HCT116 (cell line): Measurements from ENCODE around the gene DEPDC7. TPM values are rescaled to one million over a fixed set of nuclear protein-coding genes. Genes with fewer than 3 reads are reported as not detected.

Experiments used
- ATAC-seq: fragments of 200-7000 bp; cut with Tn5 transposase; 2 replicates; pipeline ENCODE4 v1.9.1; 2020; ENCODE audit warnings: mild to moderate bottlenecking, moderate library complexity
- BruUV-seq: library from RNA; stranded (reverse); fragments of 400-500 nt; replicated peaks from 2 replicates; lab custom pipeline; 2021; lab: Mats Ljungman, UMichigan
- CTCF ChIA-PET: fragments of 300-600 bp; sonication (Branson Sonifier 250); formaldehyde crosslinking; loops from one replicate; lab custom pipeline; 2021; ENCODE audit warnings: antibody characterized with exemption; lab: Charles Lee
- POLR2A ChIA-PET: fragments of 300-600, 350-600 bp; sonication (Branson Sonifier 250); formaldehyde crosslinking; loops from one replicate; lab custom pipeline; 2021; ENCODE audit warnings: antibody characterized with exemption; lab: Charles Lee
- RAD21 ChIA-PET, 2 experiments: fragments of 300-600 bp; sonication (Branson Sonifier 250); formaldehyde crosslinking; loops; one replicate each; lab custom pipeline; 2023; ENCODE audit warnings: low total read pairs in 2 of 2; ENCODE audit not compliant: uncharacterized antibody in 2 of 2, unreplicated experiment in 2 of 2, low non-redundant PET in 1 of 2; lab: Charles Lee
- DNase-seq: peaks from one replicate; pipeline ENCODE4 v3.0.0-alpha.2; 2010; ENCODE audit warnings: low read depth, low spot score
- H2AFZ ChIP-seq: fragments of 200-600 bp; shearing (Covaris generic), sonication (generic); 2 replicates; pipeline ENCODE4 v1.6.1; 2017; ENCODE audit warnings: low read depth, mixed run types, mixed read lengths, antibody characterized with exemption, low read length; ENCODE audit not compliant: poor library complexity, severe bottlenecking
- H3K27ac ChIP-seq: 2 replicates; pipeline ENCODE4 v1.5.1; 2012; ENCODE audit warnings: low read depth, low read length
- H3K27me3 ChIP-seq: fragments of 200-600 bp; sonication (generic); 2 replicates; pipeline ENCODE4 v1.6.1; 2016; ENCODE audit warnings: mixed run types, low read length, mixed read lengths; ENCODE audit not compliant: insufficient read depth
- H3K36me3 ChIP-seq, 2 experiments: fragments of 200-500 bp in 1 of 2; fragments of 200-600 bp in 1 of 2; sonication (Bioruptor generic) in 1 of 2; sonication (generic) in 1 of 2; 2 replicates each; pipeline versions ENCODE4 v1.5.1 to v1.6.1; 2014 to 2016; ENCODE audit warnings: low read length in 2 of 2, inconsistent platforms in 1 of 2, mixed read lengths in 1 of 2, mixed run types in 1 of 2; ENCODE audit not compliant: insufficient read depth in 2 of 2, control insufficient read depth in 1 of 2
- H3K4me1 ChIP-seq, 2 experiments: fragments of 200-600 bp in 1 of 2; sonication (generic) in 1 of 2; 2 replicates each; pipeline versions ENCODE4 v1.5.1 to v1.6.1; 2012 to 2017; ENCODE audit warnings: low read length in 2 of 2, inconsistent platforms in 1 of 2, mild to moderate bottlenecking in 1 of 2, mixed read lengths in 1 of 2, mixed run types in 1 of 2, moderate library complexity in 1 of 2; ENCODE audit not compliant: insufficient read depth in 2 of 2, control insufficient read depth in 1 of 2
- H3K4me2 ChIP-seq: fragments of 200-600 bp; sonication (generic); 2 replicates; pipeline ENCODE4 v1.6.1; 2017; ENCODE audit warnings: mixed run types, low read length, mixed read lengths
- H3K4me3 ChIP-seq, 2 experiments: fragments of 200-600 bp in 1 of 2; sonication (generic) in 1 of 2; replicated peaks in 1 of 2; 2 replicates each; pipeline ENCODE4 v1.5.1; 2011 to 2016; ENCODE audit warnings: low read length in 2 of 2, control low read depth in 1 of 2, low read depth in 1 of 2, mild to moderate bottlenecking in 1 of 2, mixed read lengths in 1 of 2, mixed run types in 1 of 2
- H3K79me2 ChIP-seq: fragments of 200-600 bp; sonication (generic); 2 replicates; pipeline ENCODE4 v1.6.1; 2017; ENCODE audit warnings: mild to moderate bottlenecking, mixed run types, low read length, moderate library complexity, mixed read lengths; ENCODE audit not compliant: insufficient read depth
- H3K9ac ChIP-seq: fragments of 200-600 bp; sonication (generic); 2 replicates; pipeline ENCODE4 v1.6.1; 2016; ENCODE audit warnings: low read length, mixed read lengths
- H3K9me2 ChIP-seq: fragments of 200-600 bp; sonication (generic), shearing (Covaris generic); 2 replicates; pipeline ENCODE4 v1.6.1; 2017; ENCODE audit warnings: mixed run types, mild to moderate bottlenecking, moderate library complexity; ENCODE audit not compliant: insufficient read depth
- H3K9me3 ChIP-seq, 2 experiments: fragments of 200-500 bp in 1 of 2; fragments of 200-600 bp in 1 of 2; sonication (Bioruptor generic) in 1 of 2; sonication (generic) in 1 of 2; 2 replicates each; pipeline ENCODE4 v1.6.1; 2014 to 2017; ENCODE audit warnings: low read length in 2 of 2, mixed read lengths in 2 of 2, inconsistent platforms in 1 of 2, low read depth in 1 of 2, mild to moderate bottlenecking in 1 of 2, mixed run types in 1 of 2, moderate library complexity in 1 of 2; ENCODE audit not compliant: control insufficient read depth in 1 of 2, insufficient read depth in 1 of 2
- H4K20me1 ChIP-seq: fragments of 200-600 bp; sonication (generic), shearing (Covaris generic); 2 replicates; pipeline ENCODE4 v1.6.1; 2017; ENCODE audit warnings: mixed run types, mild to moderate bottlenecking, moderate library complexity; ENCODE audit not compliant: insufficient read depth
- CBX3 ChIP-seq: IDR thresholded peaks from 2 replicates; pipeline ENCODE4 v1.6.1; 2012; ENCODE audit warnings: low read depth
- ELF1 ChIP-seq: IDR thresholded peaks from 2 replicates; pipeline ENCODE4 v1.6.1; 2012; ENCODE audit warnings: low read depth, borderline replicate concordance
- EZH2 ChIP-seq: fragments of 200-600 bp; sonication (generic); IDR thresholded peaks from 2 replicates; pipeline ENCODE4 v1.6.1; 2017; ENCODE audit warnings: antibody characterized with exemption, mixed run types
- POLR2AphosphoS5 ChIP-seq: IDR thresholded peaks from 2 replicates; pipeline ENCODE4 v1.6.1; 2011; ENCODE audit warnings: mild to moderate bottlenecking, low read depth, low read length, moderate library complexity
- SRF ChIP-seq: IDR thresholded peaks from 2 replicates; pipeline ENCODE4 v1.6.1; 2012; ENCODE audit warnings: low read depth
- intact Hi-C: fragments of 100-400 bp; cut with micrococcal nuclease; formaldehyde crosslinking; loops from 2 replicates; pipeline ENCODE4 v1.10.0; 2022
- total RNA-seq: library from RNA; stranded (reverse); gene quantifications from one replicate; pipeline ENCODE4 v1.2.1, GENCODE V29; 2021; ENCODE audit not compliant: unreplicated experiment
- TF ChIP-seq, protein P1 (sequence below), 3 experiments: fragments of 200-600 bp in 1 of 3; sonication (generic) in 1 of 3; IDR thresholded peaks in 2 of 3; conservative IDR thresholded peaks in 1 of 3; 2 replicates each; pipeline ENCODE4 v1.5.1; 2012 to 2017; ENCODE audit warnings: low read depth in 2 of 3, low read length in 2 of 3, antibody characterized with exemption in 1 of 3, borderline replicate concordance in 1 of 3, control low read depth in 1 of 3, mild to moderate bottlenecking in 1 of 3, mixed read lengths in 1 of 3, mixed run types in 1 of 3, moderate library complexity in 1 of 3; ENCODE audit not compliant: insufficient read depth in 1 of 3
- TF ChIP-seq, protein P2 (sequence below): IDR thresholded peaks from 2 replicates; pipeline ENCODE4 v1.6.1; 2012
- TF ChIP-seq, protein P3 (sequence below): IDR thresholded peaks from 2 replicates; pipeline ENCODE4 v1.6.1; 2012; ENCODE audit warnings: low read depth

Gene DEPDC7
- total RNA-seq, 1 experiment from 2014 or later, result 7.3 TPM

DNA sequence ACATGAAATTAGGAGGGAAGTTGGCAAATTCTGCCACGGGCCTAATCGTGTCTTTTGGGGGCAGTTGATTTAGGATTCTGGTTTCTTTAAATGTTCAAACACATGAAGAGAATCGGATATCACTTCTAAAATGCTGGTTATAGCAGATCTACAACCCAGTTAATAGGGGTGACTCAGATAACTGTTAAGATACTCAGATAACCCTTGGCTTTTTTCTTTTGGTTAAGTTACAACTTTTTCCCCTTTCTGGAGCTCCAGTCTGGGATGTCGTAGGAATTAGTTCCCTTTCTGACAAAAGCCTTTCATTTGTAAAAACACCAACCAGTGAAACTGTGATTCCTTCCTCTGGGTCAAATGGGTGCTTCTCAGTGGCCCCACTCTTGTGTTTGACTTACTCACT lies 976 bp downstream of the DEPDC7 start:
- no peak for ATAC-seq
- peak overlapping the region; percentile 53 to 62 for H3K4me3 ChIP-seq
- H3K27me3 ChIP-seq, result no peaks in the 10 kb centered on the region
- H3K27ac ChIP-seq, result no peak overlapping the region
- no peaks in the 10 kb centered on the region for H4K20me1 ChIP-seq
- 0 out of 2 replicates have a peak, but pooled peaks cover 14% of the 10 kb centered on the region for H3K79me2 ChIP-seq
- ChIA-PET CTCF (no interaction called here), POLR2A (interaction anchor here (1.2 to 1.4 kb wide), 4 partner anchors 8 to 122 kb away, joined by 3 to 8 read pairs (median 4); partner anchors contain the start of gene TCP11L1), RAD21 (no interaction called here)
- H3K9ac ChIP-seq, result peak overlapping the region; percentile 55
- DNase-seq, result no peak
- intact Hi-C loops, result no loop called here
- TF ChIP-seq EZH2 (no peak), POLR2AphosphoS5 (no peak), SRF (no peak), CBX3 (no peak), ELF1 (no peak)
- TF ChIP-seq, protein P1, sequence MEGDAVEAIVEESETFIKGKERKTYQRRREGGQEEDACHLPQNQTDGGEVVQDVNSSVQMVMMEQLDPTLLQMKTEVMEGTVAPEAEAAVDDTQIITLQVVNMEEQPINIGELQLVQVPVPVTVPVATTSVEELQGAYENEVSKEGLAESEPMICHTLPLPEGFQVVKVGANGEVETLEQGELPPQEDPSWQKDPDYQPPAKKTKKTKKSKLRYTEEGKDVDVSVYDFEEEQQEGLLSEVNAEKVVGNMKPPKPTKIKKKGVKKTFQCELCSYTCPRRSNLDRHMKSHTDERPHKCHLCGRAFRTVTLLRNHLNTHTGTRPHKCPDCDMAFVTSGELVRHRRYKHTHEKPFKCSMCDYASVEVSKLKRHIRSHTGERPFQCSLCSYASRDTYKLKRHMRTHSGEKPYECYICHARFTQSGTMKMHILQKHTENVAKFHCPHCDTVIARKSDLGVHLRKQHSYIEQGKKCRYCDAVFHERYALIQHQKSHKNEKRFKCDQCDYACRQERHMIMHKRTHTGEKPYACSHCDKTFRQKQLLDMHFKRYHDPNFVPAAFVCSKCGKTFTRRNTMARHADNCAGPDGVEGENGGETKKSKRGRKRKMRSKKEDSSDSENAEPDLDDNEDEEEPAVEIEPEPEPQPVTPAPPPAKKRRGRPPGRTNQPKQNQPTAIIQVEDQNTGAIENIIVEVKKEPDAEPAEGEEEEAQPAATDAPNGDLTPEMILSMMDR (IDR thresholded peaks at IDR 0.05 in 2 of 3, conservative IDR thresholded peaks at IDR 0.05 in 1 of 3; ENCODE audit: borderline replicate concordance in 1 of 3, insufficient read depth in 1 of 3, low read depth in 2 of 3, low read length in 2 of 3), result 0 out of 6 replicates have a peak, but pooled peaks of 1 of the 3 experiments have one; percentile 1
- TF ChIP-seq, protein P2, sequence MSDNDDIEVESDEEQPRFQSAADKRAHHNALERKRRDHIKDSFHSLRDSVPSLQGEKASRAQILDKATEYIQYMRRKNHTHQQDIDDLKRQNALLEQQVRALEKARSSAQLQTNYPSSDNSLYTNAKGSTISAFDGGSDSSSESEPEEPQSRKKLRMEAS, result no peak
- TF ChIP-seq, protein P3, sequence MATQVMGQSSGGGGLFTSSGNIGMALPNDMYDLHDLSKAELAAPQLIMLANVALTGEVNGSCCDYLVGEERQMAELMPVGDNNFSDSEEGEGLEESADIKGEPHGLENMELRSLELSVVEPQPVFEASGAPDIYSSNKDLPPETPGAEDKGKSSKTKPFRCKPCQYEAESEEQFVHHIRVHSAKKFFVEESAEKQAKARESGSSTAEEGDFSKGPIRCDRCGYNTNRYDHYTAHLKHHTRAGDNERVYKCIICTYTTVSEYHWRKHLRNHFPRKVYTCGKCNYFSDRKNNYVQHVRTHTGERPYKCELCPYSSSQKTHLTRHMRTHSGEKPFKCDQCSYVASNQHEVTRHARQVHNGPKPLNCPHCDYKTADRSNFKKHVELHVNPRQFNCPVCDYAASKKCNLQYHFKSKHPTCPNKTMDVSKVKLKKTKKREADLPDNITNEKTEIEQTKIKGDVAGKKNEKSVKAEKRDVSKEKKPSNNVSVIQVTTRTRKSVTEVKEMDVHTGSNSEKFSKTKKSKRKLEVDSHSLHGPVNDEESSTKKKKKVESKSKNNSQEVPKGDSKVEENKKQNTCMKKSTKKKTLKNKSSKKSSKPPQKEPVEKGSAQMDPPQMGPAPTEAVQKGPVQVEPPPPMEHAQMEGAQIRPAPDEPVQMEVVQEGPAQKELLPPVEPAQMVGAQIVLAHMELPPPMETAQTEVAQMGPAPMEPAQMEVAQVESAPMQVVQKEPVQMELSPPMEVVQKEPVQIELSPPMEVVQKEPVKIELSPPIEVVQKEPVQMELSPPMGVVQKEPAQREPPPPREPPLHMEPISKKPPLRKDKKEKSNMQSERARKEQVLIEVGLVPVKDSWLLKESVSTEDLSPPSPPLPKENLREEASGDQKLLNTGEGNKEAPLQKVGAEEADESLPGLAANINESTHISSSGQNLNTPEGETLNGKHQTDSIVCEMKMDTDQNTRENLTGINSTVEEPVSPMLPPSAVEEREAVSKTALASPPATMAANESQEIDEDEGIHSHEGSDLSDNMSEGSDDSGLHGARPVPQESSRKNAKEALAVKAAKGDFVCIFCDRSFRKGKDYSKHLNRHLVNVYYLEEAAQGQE, result no peak
- no TSS peak for BruUV-seq
- peaks cover 4 to 21% of the 10 kb centered on the region in 2 experiments; a peak in 3 of 4 replicates for H3K4me1 ChIP-seq
- no peak overlapping the region for H2AFZ ChIP-seq
- peak overlapping the region; percentile 85 for H3K4me2 ChIP-seq
- no peaks in the 10 kb centered on the region for H3K9me2 ChIP-seq
- no peaks in the 10 kb centered on the region for H3K9me3 ChIP-seq
- H3K36me3 ChIP-seq, result no peaks in the 10 kb centered on the region
